ENCODE measurements around the gene CLN6.
"Not testable (repeated sequence)": the region's sequence is repeated elsewhere in the genome, so short reads cannot be mapped to it uniquely, and the experiment has no call there.

The CLN6 gene

DNA sequence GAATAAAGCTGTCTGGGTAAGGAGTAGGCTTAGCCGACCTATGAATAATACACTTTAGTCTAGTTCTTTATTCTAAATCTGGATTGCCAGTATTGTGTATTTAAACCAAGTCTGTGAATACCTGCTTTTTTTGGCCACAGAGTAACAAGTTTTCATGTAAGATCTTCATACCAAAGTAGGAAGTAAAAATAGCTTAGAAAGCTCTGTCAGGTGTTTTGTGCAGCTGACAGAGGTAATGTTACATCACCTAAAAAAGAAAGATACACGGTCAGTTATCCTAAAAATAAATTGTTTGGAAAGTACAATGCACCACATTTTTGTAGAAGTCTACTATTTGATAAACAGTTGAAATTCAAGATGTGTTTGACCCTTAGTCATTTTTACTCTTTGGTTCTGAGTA is 40.9 kb downstream of the CLN6 start:
- no peak for DNase-seq (ENCODE audit: low spot score)

DNA sequence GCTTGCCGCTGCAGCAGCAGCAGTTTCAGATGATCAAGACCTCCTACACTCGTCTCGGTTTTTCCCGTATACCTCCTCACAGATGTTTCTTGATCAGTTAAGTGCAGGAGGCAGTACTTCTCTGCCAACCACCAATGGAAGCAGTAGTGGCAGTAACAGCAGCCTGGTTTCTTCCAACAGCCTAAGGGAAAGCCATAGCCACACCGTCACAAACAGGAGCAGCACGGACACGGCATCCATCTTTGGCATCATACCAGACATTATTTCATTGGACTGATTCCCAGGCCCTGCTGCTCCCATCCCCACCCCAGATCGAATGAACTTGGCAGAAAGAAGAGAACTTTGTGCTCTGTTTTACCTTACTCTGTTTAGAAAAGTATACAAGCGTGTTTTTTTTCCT is 42.0 kb downstream of the CLN6 start:
- peak; percentile 62 for DNase-seq (ENCODE audit: low spot score)

DNA sequence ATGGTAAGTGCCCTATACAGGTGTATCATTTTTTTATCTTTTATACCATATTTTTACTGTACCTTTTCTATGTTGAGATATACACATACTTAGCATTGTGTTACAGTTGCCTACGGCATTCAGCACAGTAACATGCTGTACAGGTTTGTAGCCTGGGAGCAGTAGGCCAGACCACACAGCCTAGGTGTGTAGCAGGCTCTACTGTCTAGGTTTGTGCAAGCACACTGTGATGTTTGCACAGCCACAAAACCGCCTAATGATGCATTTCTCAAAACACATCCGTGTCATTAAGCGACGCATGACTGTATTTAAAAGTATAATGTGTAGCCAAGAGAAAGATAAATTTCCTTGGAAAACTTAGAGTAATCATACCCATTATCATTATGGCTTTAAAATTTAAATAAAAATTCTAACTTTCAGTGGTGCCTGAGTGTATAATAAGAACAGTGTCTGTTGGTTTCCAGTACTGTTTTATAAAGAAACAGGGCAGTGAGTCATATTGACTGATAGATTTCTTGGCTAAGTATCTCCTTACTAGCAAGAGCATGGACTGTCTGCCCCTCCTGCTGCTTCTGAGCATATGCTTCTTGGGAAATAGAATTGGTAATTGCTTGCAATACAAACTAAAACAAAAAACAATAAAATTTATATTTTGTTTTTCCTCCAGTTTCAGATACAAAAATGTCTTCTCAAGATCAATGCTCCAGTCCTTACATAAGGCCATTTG is 42.7 kb downstream of the CLN6 start:
- DNase-seq (ENCODE audit: low spot score): peak; percentile 78

GRCh38 chr15:68184616-68185480 is 44.7 kb downstream of the CLN6 start:
- no peak for DNase-seq (ENCODE audit: low spot score)

GRCh38 chr15:68183616-68184315 is 45.8 kb downstream of the CLN6 start:
- no peak for DNase-seq (ENCODE audit: low spot score)

- peak; percentile 56 for DNase-seq (ENCODE audit: low spot score)
These were observed 51.8 kb downstream of the CLN6 start for GRCh38 chr15:68177742-68178141.

DNA sequence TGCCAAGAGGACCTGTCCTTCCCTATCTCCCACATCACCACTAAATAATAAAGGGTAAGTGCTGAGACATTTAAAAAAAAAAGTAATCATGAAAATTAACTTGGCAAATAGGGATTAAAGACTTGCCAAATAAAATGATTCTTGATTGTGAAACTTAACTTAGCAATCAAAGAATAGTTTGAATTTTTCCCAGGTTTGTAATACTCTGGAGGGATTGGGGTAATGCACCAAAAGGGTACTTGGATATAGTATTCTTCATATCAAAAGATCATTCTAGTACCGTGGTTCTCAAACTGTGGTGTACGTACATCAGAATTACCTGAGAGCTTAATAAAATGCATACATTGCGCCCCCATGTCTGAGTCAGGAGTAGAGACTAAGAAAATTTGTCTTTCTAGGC is 52.9 kb downstream of the CLN6 start:
- peak; percentile 31 for DNase-seq (ENCODE audit: low spot score)

- no peak for DNase-seq (ENCODE audit: low spot score)
These were observed 54.0 kb downstream of the CLN6 start for GRCh38 chr15:68175526-68175925.

- no peak for DNase-seq (ENCODE audit: low spot score)
These were observed 56.4 kb downstream of the CLN6 start for GRCh38 chr15:68173119-68173518.

- not testable (repeated sequence) for DNase-seq (ENCODE audit: low spot score)
These were observed 57.5 kb downstream of the CLN6 start for GRCh38 chr15:68172037-68172436.

- DNase-seq (ENCODE audit: low spot score): no peak
These were observed 62.7 kb downstream of the CLN6 start for GRCh38 chr15:68166847-68167246.

GRCh38 chr15:68163191-68163590 is 66.3 kb downstream of the CLN6 start:
- no peak for DNase-seq (ENCODE audit: low spot score)

GRCh38 chr15:68158046-68158628 is 71.4 kb downstream of the CLN6 start:
- DNase-seq (ENCODE audit: low spot score): no peak

GRCh38 chr15:68157074-68157473 is 72.5 kb downstream of the CLN6 start:
- no peak for DNase-seq (ENCODE audit: low spot score)
